ENCODE data around the gene CCND3. TPM values are rescaled to one million over a fixed set of nuclear protein-coding genes. Genes with fewer than 3 reads are reported as not detected.

CCND3 gene
- total RNA-seq, 1 donor from 2014 or later, result 217 TPM

DNA sequence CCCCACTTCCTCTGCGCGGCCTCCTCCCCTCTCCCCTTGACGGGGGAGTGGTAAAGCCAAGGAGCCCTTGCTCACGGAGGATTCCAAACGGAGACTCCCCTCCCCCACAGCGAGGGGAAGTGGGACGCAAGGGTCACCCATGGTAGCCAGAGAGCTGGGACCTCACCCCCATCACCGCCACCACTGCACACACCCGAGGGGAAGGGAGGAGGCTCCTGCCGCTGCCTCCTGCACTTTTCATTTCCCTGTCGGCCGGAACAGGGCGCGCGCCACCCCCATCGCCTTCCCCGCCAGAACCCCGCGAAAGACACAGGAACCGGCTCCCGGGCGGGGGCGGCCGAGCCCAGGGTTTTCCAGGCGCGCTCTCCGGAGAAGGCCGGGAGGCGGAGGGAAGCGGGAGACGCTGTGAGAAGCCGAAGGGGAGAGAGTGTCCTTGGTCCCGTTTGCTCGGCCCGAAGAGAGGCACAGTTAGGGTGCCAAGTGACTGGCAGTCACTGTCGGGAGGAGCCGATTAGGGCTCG lies 789 bp downstream of the CCND3 start:
- Mint-ChIP-seq H3K27ac (peak overlapping the region; percentile 80), H3K27me3 (ENCODE audit: low read depth) (no peaks in the 10 kb centered on the region), H3K36me3 (ENCODE audit: low read depth) (peaks cover 46% of the 10 kb centered on the region), H3K9me3 (no peaks in the 10 kb centered on the region), H3K4me1 (ENCODE audit: low read depth) (peaks cover 51% of the 10 kb centered on the region), H3K4me3 (ENCODE audit: low read depth) (peak overlapping the region; percentile 93)
- intact Hi-C loops (cut with micrococcal nuclease), result loop anchor here (1.0 to 2.0 kb wide), 2 partner anchors 20 to 70 kb away; partner anchors contain the start of genes BYSL and MED20
- peak; percentile 63 for DNase-seq (ENCODE audit: low spot score)

DNA sequence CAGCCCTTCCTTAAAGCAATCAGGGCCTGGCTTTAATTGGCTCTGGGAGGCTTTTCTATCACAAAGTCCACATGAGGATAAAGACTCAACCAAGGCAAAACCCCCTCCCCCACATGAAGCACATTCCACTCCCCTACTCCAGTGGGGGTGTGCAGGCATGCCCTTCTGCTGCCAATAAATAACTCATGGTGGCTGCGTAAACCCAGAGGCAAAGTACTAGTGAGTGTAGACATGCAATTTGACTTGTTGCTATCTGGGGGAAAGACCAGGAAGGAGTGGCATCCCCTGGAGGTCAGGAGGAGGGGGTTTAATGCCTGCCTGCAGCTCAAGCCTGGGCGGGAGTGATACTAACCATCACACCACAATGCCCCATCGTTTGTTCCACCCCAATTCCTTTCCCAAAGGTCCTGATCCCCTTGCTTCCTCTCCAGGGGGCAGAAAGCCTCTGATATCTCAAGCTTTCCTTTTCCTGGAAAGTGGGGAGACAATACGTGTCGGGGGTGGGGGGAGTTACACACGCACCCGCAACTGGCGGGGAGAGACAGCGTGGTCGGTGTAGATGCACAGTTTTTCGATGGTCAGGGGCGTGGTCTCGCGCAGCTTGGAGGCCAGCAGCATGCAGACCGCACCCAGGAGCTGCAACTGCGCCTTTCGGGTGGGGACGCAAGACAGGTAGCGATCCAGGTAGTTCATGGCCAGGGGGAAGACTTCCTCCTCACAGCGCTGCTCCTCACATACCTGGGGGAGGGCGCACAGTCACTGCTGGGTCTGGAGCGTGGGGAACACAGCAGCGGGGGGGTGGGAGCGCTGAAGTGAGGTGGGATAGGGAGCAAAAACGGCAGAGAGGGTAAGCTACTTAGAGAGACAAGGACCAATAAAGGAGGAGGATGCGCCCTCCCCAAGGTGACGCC lies 1.5 kb downstream of the CCND3 start:
- H3K27me3 Mint-ChIP-seq (ENCODE audit: low read depth), result no peaks in the 10 kb centered on the region
- intact Hi-C loops (cut with micrococcal nuclease), result loop anchor here (2.0 kb wide), 1 partner anchor 71 kb away; no protein-coding TSS in a partner anchor
- peaks cover 52% of the 10 kb centered on the region for H3K36me3 Mint-ChIP-seq (ENCODE audit: low read depth)
- DNase-seq (ENCODE audit: low spot score), result peak; percentile 49
- H3K4me1 Mint-ChIP-seq (ENCODE audit: low read depth), result peaks cover 57% of the 10 kb centered on the region
- H3K9me3 Mint-ChIP-seq, result no peaks in the 10 kb centered on the region
- peak overlapping the region; percentile 93 for H3K4me3 Mint-ChIP-seq (ENCODE audit: low read depth)
- peak overlapping the region; percentile 80 for H3K27ac Mint-ChIP-seq

DNA sequence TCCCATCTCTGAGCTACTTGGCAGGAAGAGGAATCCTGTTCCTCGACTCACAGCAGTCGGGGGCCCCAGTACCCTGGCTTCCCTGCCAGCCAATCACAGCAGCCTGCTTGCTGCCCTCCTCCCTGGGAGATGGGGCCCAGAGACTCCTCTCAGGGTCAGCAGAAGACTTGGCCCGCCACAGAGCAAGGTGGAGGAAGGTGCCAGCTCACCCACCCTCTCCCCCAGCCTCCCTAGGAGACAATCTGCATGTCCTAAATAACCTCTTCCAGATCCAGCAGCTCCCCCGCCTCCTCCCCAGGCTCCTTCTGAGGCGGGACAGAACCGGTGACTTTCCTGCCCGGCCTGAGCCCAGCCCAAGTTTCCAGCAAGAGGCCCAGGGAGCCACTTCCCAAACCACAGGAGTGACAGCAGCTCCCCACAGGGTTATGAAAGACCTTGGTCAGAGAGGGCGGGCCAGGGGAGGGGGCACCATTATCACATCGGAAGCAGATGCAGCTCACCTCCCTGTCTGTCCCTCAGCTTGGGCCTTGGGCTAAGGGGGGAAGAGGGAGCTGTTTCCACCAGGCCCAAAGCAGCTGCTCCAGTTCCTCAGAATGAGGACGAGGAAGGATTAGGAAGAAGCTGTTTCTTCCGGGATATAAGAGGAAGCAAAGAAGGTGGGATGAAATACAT lies 2.3 kb downstream of the CCND3 start:
- Mint-ChIP-seq H3K36me3 (ENCODE audit: low read depth) (peaks cover 60% of the 10 kb centered on the region), H3K27ac (peak overlapping the region; percentile 80), H3K4me1 (ENCODE audit: low read depth) (peaks cover 64% of the 10 kb centered on the region), H3K9me3 (no peaks in the 10 kb centered on the region), H3K4me3 (ENCODE audit: low read depth) (peak overlapping the region; percentile 93), H3K27me3 (ENCODE audit: low read depth) (no peaks in the 10 kb centered on the region)
- intact Hi-C loops (cut with micrococcal nuclease), result no loop called here
- DNase-seq (ENCODE audit: low spot score), result no peak

DNA sequence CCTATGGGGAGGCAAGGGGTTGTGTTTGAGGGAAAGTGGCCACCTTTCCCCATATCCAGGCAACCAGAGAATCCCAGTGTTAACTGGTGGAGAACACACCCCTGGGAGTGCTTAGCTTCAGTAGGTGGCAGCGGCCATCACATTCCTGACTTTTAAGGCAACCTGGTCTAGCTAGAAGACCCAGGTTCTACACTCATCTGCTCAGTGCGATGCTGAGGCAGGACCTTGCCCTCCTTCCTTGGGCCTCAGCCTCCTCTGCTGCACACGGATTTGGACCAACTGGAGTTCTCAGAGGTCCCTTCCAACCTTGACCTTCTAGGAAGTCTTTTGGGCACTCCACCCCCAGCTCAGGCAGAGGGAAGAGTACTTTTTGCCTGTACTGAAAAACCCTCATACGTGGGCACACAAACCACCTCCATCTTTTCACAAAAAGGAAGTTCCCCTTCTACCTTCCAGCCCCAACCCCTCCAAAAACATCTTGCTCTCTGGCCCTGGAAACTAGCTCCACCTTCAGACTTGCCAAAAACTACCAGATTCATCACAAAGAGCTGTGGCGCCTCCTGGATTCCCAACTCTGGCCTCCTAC lies 2.9 kb downstream of the CCND3 start:
- H3K27ac Mint-ChIP-seq, result peak overlapping the region; percentile 80
- intact Hi-C loops (cut with micrococcal nuclease), result no loop called here
- H3K4me3 Mint-ChIP-seq (ENCODE audit: low read depth), result peak overlapping the region; percentile 93
- H3K36me3 Mint-ChIP-seq (ENCODE audit: low read depth), result peaks cover 62% of the 10 kb centered on the region
- H3K9me3 Mint-ChIP-seq, result no peaks in the 10 kb centered on the region
- no peak for DNase-seq (ENCODE audit: low spot score)
- H3K4me1 Mint-ChIP-seq (ENCODE audit: low read depth), result peaks cover 65% of the 10 kb centered on the region
- no peaks in the 10 kb centered on the region for H3K27me3 Mint-ChIP-seq (ENCODE audit: low read depth)

DNA sequence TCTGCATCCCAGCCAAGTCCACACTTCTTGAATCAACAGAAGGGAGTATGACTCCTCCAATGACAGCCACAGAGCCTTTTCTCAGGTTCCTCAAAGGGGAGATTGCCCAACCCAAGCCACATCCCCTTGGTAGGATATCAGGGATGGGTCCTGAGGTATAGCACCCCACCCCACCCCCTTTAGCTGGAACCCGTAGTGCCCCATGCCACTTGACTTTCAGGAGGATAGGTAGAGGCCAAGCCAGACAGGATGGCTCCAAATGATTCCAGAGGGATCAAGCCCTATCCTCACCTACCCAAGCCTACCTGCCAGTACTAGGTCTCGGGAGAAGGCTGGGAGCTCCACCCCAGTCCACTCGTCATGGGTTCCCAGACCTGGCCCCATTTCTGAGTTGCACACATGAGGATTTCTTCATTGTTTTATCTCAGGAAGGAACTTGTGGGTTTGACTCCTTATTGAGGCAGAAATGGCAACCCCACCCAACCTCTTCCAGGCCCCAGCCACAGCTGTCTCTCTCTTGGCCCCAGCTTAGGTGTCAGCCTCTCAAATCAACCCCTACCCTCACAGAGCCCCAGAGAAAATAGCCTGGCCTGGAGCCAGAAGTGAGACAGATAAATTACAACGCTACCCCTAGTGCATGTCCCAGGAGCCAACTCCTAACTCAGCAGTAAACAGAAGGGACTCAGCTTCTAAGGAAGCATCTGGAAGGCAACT lies 3.6 kb downstream of the CCND3 start:
- peak; percentile 45 for DNase-seq (ENCODE audit: low spot score)
- Mint-ChIP-seq H3K9me3 (no peaks in the 10 kb centered on the region), H3K36me3 (ENCODE audit: low read depth) (peaks cover 66% of the 10 kb centered on the region), H3K4me1 (ENCODE audit: low read depth) (peaks cover 66% of the 10 kb centered on the region), H3K4me3 (ENCODE audit: low read depth) (peak overlapping the region; percentile 93), H3K27me3 (ENCODE audit: low read depth) (no peaks in the 10 kb centered on the region), H3K27ac (peak overlapping the region; percentile 80)
- intact Hi-C loops (cut with micrococcal nuclease), result loop anchor here (2.0 kb wide), 3 partner anchors 33 to 91 kb away; partner anchors contain the start of gene USP49

DNA sequence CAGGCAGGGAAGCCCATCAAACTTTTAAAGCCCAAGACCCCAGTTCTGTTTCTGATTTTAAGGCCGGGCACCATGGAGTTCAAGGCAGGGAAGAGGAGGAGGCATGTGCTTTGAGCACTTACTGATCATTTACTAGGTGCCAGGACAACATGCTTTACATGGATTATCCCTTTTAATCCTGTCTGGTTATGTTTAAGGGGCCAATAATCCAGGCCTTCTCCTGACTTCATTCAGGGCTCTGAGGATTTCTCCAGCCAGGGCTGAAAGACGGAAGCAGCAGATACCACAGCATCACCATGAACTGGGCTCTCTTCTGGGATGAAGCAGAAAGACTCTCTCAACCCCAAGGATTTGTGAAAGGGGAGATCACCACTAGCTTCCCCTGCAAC lies 4.1 kb downstream of the CCND3 start:
- peaks cover 72% of the 10 kb centered on the region for H3K36me3 Mint-ChIP-seq (ENCODE audit: low read depth)
- H3K4me1 Mint-ChIP-seq (ENCODE audit: low read depth), result peaks cover 65% of the 10 kb centered on the region

DNA sequence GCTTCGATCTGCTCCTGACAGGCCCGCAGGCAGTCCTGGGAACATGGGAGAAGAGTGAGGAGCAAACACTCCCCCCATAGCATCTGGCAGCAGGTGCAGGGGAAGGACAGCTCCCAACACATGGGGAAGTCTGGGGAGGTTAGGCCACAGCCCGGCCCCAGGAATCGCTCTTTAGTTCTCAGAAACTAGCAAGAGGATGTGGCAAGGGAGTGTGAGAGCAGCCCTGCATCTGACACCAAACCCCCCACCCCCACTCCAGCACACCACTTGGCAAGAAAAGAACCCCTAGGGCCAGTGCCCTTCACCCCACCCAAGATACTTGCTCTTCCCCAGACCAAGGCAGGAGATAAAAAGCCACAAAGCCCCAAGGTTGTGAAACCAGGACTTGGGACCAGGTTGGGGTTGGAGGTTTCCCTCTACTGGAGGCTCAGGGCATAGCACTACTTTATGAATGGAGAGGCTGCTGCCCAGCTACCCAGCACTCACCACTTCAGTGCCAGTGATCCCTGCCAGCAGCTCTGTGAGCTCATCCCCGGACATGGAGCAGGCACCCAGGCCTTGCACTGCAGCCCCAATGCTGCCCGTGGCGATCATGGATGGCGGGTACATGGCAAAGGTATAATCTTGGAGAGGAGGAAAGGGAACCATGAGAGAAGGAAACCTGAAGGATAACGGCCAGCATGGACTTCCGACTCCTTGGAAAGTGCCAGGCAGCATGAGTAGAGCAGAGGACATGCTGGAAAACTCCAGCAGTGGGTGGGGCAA lies 5.4 kb downstream of the CCND3 start:
- Mint-ChIP-seq H3K4me3 (ENCODE audit: low read depth) (peak overlapping the region; percentile 86), H3K36me3 (ENCODE audit: low read depth) (peaks cover 84% of the 10 kb centered on the region), H3K9me3 (no peaks in the 10 kb centered on the region), H3K4me1 (ENCODE audit: low read depth) (peaks cover 67% of the 10 kb centered on the region), H3K27ac (peak overlapping the region; percentile 83), H3K27me3 (ENCODE audit: low read depth) (no peaks in the 10 kb centered on the region)
- intact Hi-C loops (cut with micrococcal nuclease), result loop anchor here (1.0 to 2.0 kb wide), 8 partner anchors 15 to 150 kb away; partner anchors contain the start of genes BYSL, MED20 and USP49
- peak; percentile 89 for DNase-seq (ENCODE audit: low spot score)

More for the DNA sequence above, 4.1 kb downstream of the CCND3 start:
- H3K27ac Mint-ChIP-seq, result peak overlapping the region; percentile 66
- DNase-seq (ENCODE audit: low spot score), result no peak
- intact Hi-C loops (cut with micrococcal nuclease), result loop anchor here (2.0 kb wide), 3 partner anchors 33 to 91 kb away; partner anchors contain the start of gene USP49
- no peaks in the 10 kb centered on the region for H3K9me3 Mint-ChIP-seq
- no peaks in the 10 kb centered on the region for H3K27me3 Mint-ChIP-seq (ENCODE audit: low read depth)
- peak overlapping the region; percentile 93 for H3K4me3 Mint-ChIP-seq (ENCODE audit: low read depth)

DNA sequence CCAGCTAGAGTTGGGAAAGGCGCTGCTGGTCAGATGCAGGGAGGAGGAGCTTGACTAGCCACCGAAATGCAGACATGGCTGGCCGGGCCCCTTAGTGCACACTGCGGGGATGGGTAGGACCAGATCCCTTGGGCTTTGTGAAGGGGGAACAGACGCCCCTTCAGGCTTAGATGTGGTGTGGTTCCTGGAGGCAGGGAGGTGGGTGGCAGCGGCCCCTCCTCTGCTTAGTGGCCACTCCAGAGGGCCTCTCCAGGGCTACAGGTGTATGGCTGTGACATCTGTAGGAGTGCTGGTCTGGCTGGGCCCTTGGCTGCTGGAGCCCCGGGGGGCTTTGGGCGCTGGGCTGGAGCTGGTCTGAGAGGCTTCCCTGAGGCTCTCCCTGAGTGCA lies 5.9 kb downstream of the CCND3 start:
- Mint-ChIP-seq H3K4me1 (ENCODE audit: low read depth) (peaks cover 67% of the 10 kb centered on the region), H3K9me3 (no peaks in the 10 kb centered on the region), H3K4me3 (ENCODE audit: low read depth) (peak overlapping the region; percentile 86), H3K27me3 (ENCODE audit: low read depth) (no peaks in the 10 kb centered on the region), H3K27ac (peak overlapping the region; percentile 83), H3K36me3 (ENCODE audit: low read depth) (peaks cover 89% of the 10 kb centered on the region)
- no peak for DNase-seq (ENCODE audit: low spot score)
- intact Hi-C loops (cut with micrococcal nuclease), result loop anchor here (1.0 to 2.0 kb wide), 8 partner anchors 14 to 149 kb away; partner anchors contain the start of genes BYSL, MED20 and USP49

DNA sequence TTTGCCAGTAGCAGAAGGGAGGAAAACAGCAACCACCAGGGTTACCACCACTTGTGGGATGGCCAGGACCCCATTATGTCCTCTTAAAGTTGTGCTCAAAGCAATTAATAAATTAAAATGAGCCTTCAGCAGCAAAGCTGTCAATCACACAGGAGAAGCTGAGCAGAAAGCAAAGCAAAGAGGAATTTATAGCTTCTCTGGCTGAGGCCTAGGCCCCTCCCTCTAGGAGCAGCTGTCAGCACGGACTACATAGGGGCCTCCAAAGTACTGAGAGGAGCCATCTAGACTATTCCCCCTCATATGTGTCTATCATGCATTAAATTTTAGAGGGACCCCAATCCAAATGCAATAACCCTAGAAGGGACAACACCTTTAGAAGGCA lies 6.4 kb downstream of the CCND3 start:
- peaks cover 87% of the 10 kb centered on the region for H3K36me3 Mint-ChIP-seq (ENCODE audit: low read depth)
- peak overlapping the region; percentile 83 for H3K27ac Mint-ChIP-seq
- peak overlapping the region; percentile 86 for H3K4me3 Mint-ChIP-seq (ENCODE audit: low read depth)
- H3K4me1 Mint-ChIP-seq (ENCODE audit: low read depth), result peaks cover 64% of the 10 kb centered on the region
- no peaks in the 10 kb centered on the region for H3K9me3 Mint-ChIP-seq
- H3K27me3 Mint-ChIP-seq (ENCODE audit: low read depth), result no peaks in the 10 kb centered on the region
- intact Hi-C loops (cut with micrococcal nuclease), result no loop called here
- DNase-seq (ENCODE audit: low spot score), result no peak

DNA sequence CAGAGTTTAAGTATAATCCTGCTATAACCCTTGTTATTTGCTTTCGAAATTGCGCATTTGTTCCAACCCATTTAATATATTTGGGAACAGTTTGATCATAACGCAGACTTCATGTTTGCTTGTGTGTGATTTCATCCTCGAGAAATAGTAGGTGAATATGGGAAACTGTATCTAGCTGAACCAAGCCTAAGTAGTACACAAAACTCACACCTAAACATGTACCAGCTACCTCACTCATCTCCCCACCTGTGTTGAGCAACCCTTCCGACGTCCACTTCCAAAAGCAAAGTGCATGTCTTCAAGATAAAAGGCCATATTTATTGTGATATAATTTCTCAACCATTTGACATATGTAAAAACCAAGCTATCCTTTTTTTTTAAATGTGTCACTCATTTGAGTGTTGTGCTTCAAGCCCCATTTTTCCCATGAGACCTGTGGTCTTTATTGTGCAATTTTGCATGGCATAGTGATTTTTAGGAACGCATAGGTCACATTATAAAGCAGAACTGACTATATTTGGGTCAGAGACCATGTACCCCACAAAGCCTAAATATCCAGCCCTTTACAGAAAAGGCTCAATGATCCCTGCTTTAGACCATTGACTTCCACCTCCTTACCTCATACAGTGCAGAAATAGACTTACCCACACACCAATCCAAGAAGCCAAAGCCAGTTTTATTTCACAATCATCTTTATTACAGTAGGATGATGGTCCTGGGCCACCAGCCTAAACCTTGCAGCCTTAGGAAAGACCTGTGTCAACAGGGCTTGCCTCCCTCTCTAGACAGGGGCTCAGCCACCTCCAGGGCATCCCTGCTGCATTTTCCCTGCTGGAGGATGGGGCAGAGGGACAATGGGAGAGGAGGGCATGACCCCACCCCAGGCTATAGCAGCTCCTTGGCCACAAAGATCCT lies 7.1 kb downstream of the CCND3 start:
- Mint-ChIP-seq H3K4me1 (ENCODE audit: low read depth) (peaks cover 59% of the 10 kb centered on the region), H3K27ac (peak overlapping the region; percentile 18), H3K27me3 (ENCODE audit: low read depth) (no peaks in the 10 kb centered on the region), H3K36me3 (ENCODE audit: low read depth) (peaks cover 87% of the 10 kb centered on the region), H3K4me3 (ENCODE audit: low read depth) (no peak overlapping the region), H3K9me3 (no peaks in the 10 kb centered on the region)
- DNase-seq (ENCODE audit: low spot score), result no peak
- intact Hi-C loops (cut with micrococcal nuclease), result no loop called here

DNA sequence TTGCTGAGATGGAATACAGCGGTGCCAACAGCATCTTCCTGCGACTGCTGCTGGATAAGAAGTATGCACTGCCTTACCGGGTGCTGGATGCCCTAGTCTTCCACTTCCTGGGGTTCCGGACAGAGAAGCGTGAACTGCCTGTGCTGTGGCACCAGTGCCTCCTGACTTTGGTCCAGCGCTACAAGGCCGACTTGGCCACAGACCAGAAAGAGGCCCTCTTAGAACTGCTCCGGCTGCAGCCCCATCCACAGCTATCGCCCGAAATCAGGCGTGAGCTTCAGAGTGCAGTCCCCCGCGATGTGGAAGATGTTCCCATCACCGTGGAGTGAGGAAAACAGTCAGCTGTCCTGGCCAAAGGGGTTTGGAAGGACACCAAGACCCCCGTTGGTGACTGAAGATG lies 9.2 kb downstream of the CCND3 start:
- Mint-ChIP-seq H3K4me1 (ENCODE audit: low read depth) (peaks cover 37% of the 10 kb centered on the region), H3K9me3 (no peaks in the 10 kb centered on the region)

More for the DNA sequence above, 9.2 kb downstream of the CCND3 start:
- Mint-ChIP-seq H3K4me3 (ENCODE audit: low read depth) (no peak overlapping the region), H3K27me3 (ENCODE audit: low read depth) (no peaks in the 10 kb centered on the region), H3K36me3 (ENCODE audit: low read depth) (peaks cover 84% of the 10 kb centered on the region), H3K27ac (no peak overlapping the region)
- no peak for DNase-seq (ENCODE audit: low spot score)
- intact Hi-C loops (cut with micrococcal nuclease), result no loop called here

All from activated T-helper 2 cell treated with anti-CD3 and anti-CD28 coated beads, Interferon-gamma antibody, Interleukin-2, Interleukin-4, amounts not matched to agents 10 μg/mL and 5 μg/mL and 100 μg/mL, durations not matched to agents 14 hours and 24 hours and 36 hours (primary cell).